HepG2 (cell line): ENCODE results near the gene KISS1R. TPM values are rescaled to one million over a fixed set of nuclear protein-coding genes. Genes with fewer than 3 reads are reported as not detected.

ENCODE experiments used
- ATAC-seq: fragments of 200-7000 bp; cut with Tn5 transposase; 3 replicates; pipeline ENCODE4 v1.9.1; 2020; ENCODE audit warnings: mild to moderate bottlenecking, moderate library complexity
- BruUV-seq: library from RNA; stranded (reverse); fragments of 400-500 nt; replicated peaks from 2 replicates; lab custom pipeline; 2021; lab: Mats Ljungman, UMichigan
- CTCF ChIA-PET: fragments of 300-600 bp; formaldehyde crosslinking; extraction: SDS; loops from one replicate; lab custom pipeline; 2021; ENCODE audit warnings: low total read pairs, inconsistent platforms, low intra/inter-chr PET ratio; lab: Yijun Ruan, JAX
- POLR2A ChIA-PET: fragments of 350-600 bp; sonication (Branson Sonifier 250); formaldehyde crosslinking; loops from one replicate; lab custom pipeline; 2020; ENCODE audit warnings: antibody characterized with exemption, inconsistent platforms; lab: Yijun Ruan, JAX
- DNase-seq: peaks from one replicate; pipeline ENCODE4 v3.0.0-alpha.2; 2015; ENCODE audit warnings: low spot score
- FAIRE-seq: peaks from 3 replicates; lab custom pipeline; 2011; peaks lifted over from hg19 to GRCh38; lab: Jason Lieb, UNC
- H2AFZ ChIP-seq: one replicate; pipeline ENCODE4 v1.6.1; 2011; ENCODE audit warnings: low read length, inconsistent platforms
- H3K27ac ChIP-seq: fragments of 300-600 bp; 3 replicates; pipeline ENCODE4 v1.8.0; 2011; ENCODE audit warnings: mixed run types, mild to moderate bottlenecking, mixed read lengths, low read length, inconsistent platforms; ENCODE audit not compliant: insufficient read depth; ENCODE audit errors: extremely low read length
- H3K27me3 ChIP-seq, 2 experiments: fragments of 200-600 bp in 1 of 2; 2 replicates in 1 of 2; 3 replicates in 1 of 2; pipeline versions ENCODE4 v1.6.0 to v1.8.0; 2011; ENCODE audit warnings: low read length in 2 of 2, mild to moderate bottlenecking in 2 of 2, moderate library complexity in 2 of 2, inconsistent platforms in 1 of 2; ENCODE audit not compliant: insufficient read depth in 2 of 2, control insufficient read depth in 1 of 2
- H3K36me3 ChIP-seq, 2 experiments: fragments of 200-600 bp in 1 of 2; replicated peaks in 1 of 2; 2 replicates in 1 of 2; 3 replicates in 1 of 2; pipeline versions ENCODE4 v1.5.1 to v1.8.0; 2011; ENCODE audit warnings: low read length in 2 of 2, inconsistent platforms in 1 of 2; ENCODE audit not compliant: insufficient read depth in 2 of 2, control insufficient read depth in 1 of 2
- H3K4me1 ChIP-seq: 2 replicates; pipeline ENCODE4 v1.5.1; 2012; ENCODE audit warnings: low read length, inconsistent platforms; ENCODE audit not compliant: insufficient read depth
- H3K4me2 ChIP-seq: 2 replicates; pipeline ENCODE4 v1.6.0; 2011; ENCODE audit warnings: low read depth, low read length, inconsistent platforms
- H3K4me3 ChIP-seq, 3 experiments: fragments of 200-600 bp in 1 of 3; sonication (generic), shearing (Covaris generic) in 1 of 3; replicated peaks in 1 of 3; 2 replicates each; pipeline ENCODE4 v1.5.1; 2011 to 2016; ENCODE audit warnings: low read length in 3 of 3, inconsistent platforms in 2 of 3, low read depth in 2 of 3, mild to moderate bottlenecking in 2 of 3, control low read depth in 1 of 3, mixed read lengths in 1 of 3; ENCODE audit not compliant: insufficient read depth in 1 of 3
- H3K79me2 ChIP-seq: one replicate; pipeline ENCODE4 v1.6.1; 2011; ENCODE audit warnings: low read length, inconsistent platforms; ENCODE audit not compliant: insufficient read depth
- H3K9ac ChIP-seq: 2 replicates; pipeline ENCODE4 v1.6.0; 2011; ENCODE audit warnings: mild to moderate bottlenecking, low read depth, low read length, inconsistent platforms; ENCODE audit not compliant: insufficient read depth
- H3K9me3 ChIP-seq: 2 replicates; pipeline ENCODE4 v1.5.1; 2012; ENCODE audit warnings: mild to moderate bottlenecking, low read length
- H4K20me1 ChIP-seq: 2 replicates; pipeline ENCODE4 v1.6.0; 2011; ENCODE audit warnings: inconsistent platforms, mild to moderate bottlenecking, low read length, moderate library complexity; ENCODE audit not compliant: insufficient read depth
- CCAR2 ChIP-seq: fragments of 200-400 bp; formaldehyde crosslinking; optimal IDR thresholded peaks from 2 replicates; pipeline ENCODE3; 2018; ENCODE audit warnings: low read depth, mild to moderate bottlenecking, low read length, moderate library complexity
- GMEB1 ChIP-seq: sonication (generic); formaldehyde crosslinking; IDR thresholded peaks from 2 replicates; pipeline ENCODE4 v1.5.1; 2020; ENCODE audit warnings: missing genetic modification reagents, mild to moderate bottlenecking, borderline replicate concordance
- HOXA3 ChIP-seq: sonication (generic); formaldehyde crosslinking; IDR thresholded peaks from 2 replicates; pipeline ENCODE4 v1.5.0; 2020; ENCODE audit warnings: missing genetic modification reagents
- NFIB ChIP-seq: sonication (generic); formaldehyde crosslinking; IDR thresholded peaks from 2 replicates; pipeline ENCODE4 v1.9.0; 2021; ENCODE audit warnings: missing genetic modification reagents, mild to moderate bottlenecking, borderline replicate concordance
- NFRKB ChIP-seq: fragments of 450-650 bp; IDR thresholded peaks from 2 replicates; pipeline ENCODE4 v1.6.1; 2017
- PBX3 ChIP-seq: sonication (generic); formaldehyde crosslinking; IDR thresholded peaks from 2 replicates; pipeline ENCODE4 v1.8.1; 2023; ENCODE audit warnings: missing genetic modification reagents, inconsistent platforms, borderline replicate concordance
- SAP130 ChIP-seq: IDR thresholded peaks from 2 replicates; pipeline ENCODE4 v1.6.1; 2016; ENCODE audit warnings: low read depth
- TARDBP ChIP-seq: sonication (generic); formaldehyde crosslinking; IDR thresholded peaks from 2 replicates; pipeline ENCODE4 v1.8.0; 2022; ENCODE audit warnings: mild to moderate bottlenecking, missing genetic modification reagents
- TOE1 ChIP-seq: sonication (generic); formaldehyde crosslinking; IDR thresholded peaks from 2 replicates; pipeline ENCODE4 v1.4.0; 2020; ENCODE audit warnings: mild to moderate bottlenecking, missing genetic modification reagents
- ZFY ChIP-seq: sonication (generic); formaldehyde crosslinking; IDR thresholded peaks from 2 replicates; pipeline ENCODE4 v1.4.0; 2020; ENCODE audit warnings: missing genetic modification reagents
- ZNF616 ChIP-seq: sonication (generic); formaldehyde crosslinking; IDR thresholded peaks from 2 replicates; pipeline ENCODE4 v1.5.0; 2020; ENCODE audit warnings: low read depth, mild to moderate bottlenecking, missing genetic modification reagents
- ZSCAN9 ChIP-seq: IDR thresholded peaks from 2 replicates; pipeline ENCODE4 v1.6.1; 2016; ENCODE audit warnings: borderline replicate concordance
- WGBS: methylation state at CpG from one replicate; pipeline ENCODE4 v1.1.6; 2017; ENCODE audit warnings: low lambda C conversion rate; 5-methylcytosine and 5-hydroxymethylcytosine counted together
- in situ Hi-C: cut with HindIII; loops from 2 replicates; pipeline ENCODE4 v1.10.0; 2017; ENCODE audit warnings: low pct_unique_long_range_greater_than_20kb; ENCODE audit not compliant: extremely low pct_ligation_motif_present
- intact Hi-C: fragments of 100-400 bp; cut with micrococcal nuclease; formaldehyde crosslinking; loops from one replicate; pipeline ENCODE4 v1.10.0; 2022; ENCODE audit not compliant: unreplicated experiment
- polyA plus RNA-seq, 8 experiments: library from polyadenylated mRNA; depleted of rRNA in 3 of 8; stranded (reverse) in 7 of 8; unstranded in 1 of 8; fragments of >200 nt; fragmentation: Illumina TruSeq in 4 of 8; extraction: Trizol in 4 of 8; gene quantifications; 2 replicates each; pipeline versions ENCODE4 v1.2.1 to v1.2.3, GENCODE V29; 2011 to 2016; ENCODE audit warnings: low read depth in 4 of 8, missing spikeins in 1 of 8, mixed read lengths in 1 of 8; ENCODE audit not compliant: insufficient read depth in 1 of 8
- total RNA-seq, 5 experiments: library from RNA; depleted of rRNA; stranded (reverse); fragments of >200 nt; fragmentation: Illumina TruSeq; extraction: Trizol; gene quantifications; 2 replicates each; pipeline ENCODE4 v1.2.3, GENCODE V29; 2016; ENCODE audit warnings: low read depth in 1 of 5
- TF ChIP-seq, protein P1 (sequence below): sonication (generic); formaldehyde crosslinking; IDR thresholded peaks from 2 replicates; pipeline ENCODE4 v1.9.0; 2022; ENCODE audit warnings: low read depth, missing genetic modification reagents
- TF ChIP-seq, protein P2 (sequence below): sonication (generic); formaldehyde crosslinking; IDR thresholded peaks from 2 replicates; pipeline ENCODE4 v1.4.0; 2020; ENCODE audit warnings: mild to moderate bottlenecking, missing genetic modification reagents
- TF ChIP-seq, protein P3 (sequence below): IDR thresholded peaks from 2 replicates; pipeline ENCODE4 v1.6.1; 2016; ENCODE audit warnings: missing compliant biosample characterization, missing genetic modification reagents, borderline replicate concordance

The KISS1R gene
- total and polyA plus RNA-seq, 2 of the 13 experiments (the other 11 are each of a cell fraction or from before 2014, with no cell fraction given), result 1.1 to 10.2 TPM

- in situ Hi-C loops (no loop called here), intact Hi-C loops (no loop called here)
- H3K4me1 ChIP-seq, result peaks cover 60% of the 10 kb centered on the region
- peaks cover 19 to 73% of the 10 kb centered on the region in 2 experiments for H3K36me3 ChIP-seq
- no peak overlapping the region for H3K4me3 ChIP-seq
- CTCF ChIA-PET, result no interaction called here
- FAIRE-seq (no peak), ATAC-seq (no peak), DNase-seq (no peak)
- BruUV-seq, result no TSS peak
- no peak overlapping the region for H3K4me2 ChIP-seq
- no peaks in the 10 kb centered on the region for H3K27me3 ChIP-seq
- peaks cover 64% of the 10 kb centered on the region; the same call in 1 of the 2 replicates for H4K20me1 ChIP-seq
- no peaks in the 10 kb centered on the region for H3K9me3 ChIP-seq
- H3K79me2 ChIP-seq, result peaks cover 83% of the 10 kb centered on the region
- H3K9ac ChIP-seq, result no peak overlapping the region
- 93% methylated on average over 17 of the region's 23 CpGs for WGBS
- no peak overlapping the region for H3K27ac ChIP-seq
- no peak overlapping the region for H2AFZ ChIP-seq
- POLR2A ChIA-PET, result interaction anchor here (0.7 to 3.5 kb wide), 5 partner anchors 11 to 46 kb away, joined by 3 to 18 read pairs (median 3); partner anchors contain the start of gene WDR18
- TF ChIP-seq NFIB (CRISPR knock-in tag), result no peak
- peak; percentile 32; the same call in 1 of the 2 replicates for TF ChIP-seq ZFY
- TF ChIP-seq ZNF616 (CRISPR knock-in tag), result no peak
- no peak for TF ChIP-seq GMEB1 (CRISPR knock-in tag)
- TF ChIP-seq, protein P1, sequence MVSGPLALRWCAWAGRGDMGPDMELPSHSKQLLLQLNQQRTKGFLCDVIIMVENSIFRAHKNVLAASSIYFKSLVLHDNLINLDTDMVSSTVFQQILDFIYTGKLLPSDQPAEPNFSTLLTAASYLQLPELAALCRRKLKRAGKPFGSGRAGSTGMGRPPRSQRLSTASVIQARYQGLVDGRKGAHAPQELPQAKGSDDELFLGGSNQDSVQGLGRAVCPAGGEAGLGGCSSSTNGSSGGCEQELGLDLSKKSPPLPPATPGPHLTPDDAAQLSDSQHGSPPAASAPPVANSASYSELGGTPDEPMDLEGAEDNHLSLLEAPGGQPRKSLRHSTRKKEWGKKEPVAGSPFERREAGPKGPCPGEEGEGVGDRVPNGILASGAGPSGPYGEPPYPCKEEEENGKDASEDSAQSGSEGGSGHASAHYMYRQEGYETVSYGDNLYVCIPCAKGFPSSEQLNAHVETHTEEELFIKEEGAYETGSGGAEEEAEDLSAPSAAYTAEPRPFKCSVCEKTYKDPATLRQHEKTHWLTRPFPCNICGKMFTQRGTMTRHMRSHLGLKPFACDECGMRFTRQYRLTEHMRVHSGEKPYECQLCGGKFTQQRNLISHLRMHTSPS (CRISPR knock-in tag), result peak; percentile 60; the same call in 1 of the 2 replicates
- 0 out of 2 replicates have a peak, but pooled peaks have one; percentile 21 for TF ChIP-seq SAP130 (CRISPR knock-in tag)
- TF ChIP-seq, protein P2, sequence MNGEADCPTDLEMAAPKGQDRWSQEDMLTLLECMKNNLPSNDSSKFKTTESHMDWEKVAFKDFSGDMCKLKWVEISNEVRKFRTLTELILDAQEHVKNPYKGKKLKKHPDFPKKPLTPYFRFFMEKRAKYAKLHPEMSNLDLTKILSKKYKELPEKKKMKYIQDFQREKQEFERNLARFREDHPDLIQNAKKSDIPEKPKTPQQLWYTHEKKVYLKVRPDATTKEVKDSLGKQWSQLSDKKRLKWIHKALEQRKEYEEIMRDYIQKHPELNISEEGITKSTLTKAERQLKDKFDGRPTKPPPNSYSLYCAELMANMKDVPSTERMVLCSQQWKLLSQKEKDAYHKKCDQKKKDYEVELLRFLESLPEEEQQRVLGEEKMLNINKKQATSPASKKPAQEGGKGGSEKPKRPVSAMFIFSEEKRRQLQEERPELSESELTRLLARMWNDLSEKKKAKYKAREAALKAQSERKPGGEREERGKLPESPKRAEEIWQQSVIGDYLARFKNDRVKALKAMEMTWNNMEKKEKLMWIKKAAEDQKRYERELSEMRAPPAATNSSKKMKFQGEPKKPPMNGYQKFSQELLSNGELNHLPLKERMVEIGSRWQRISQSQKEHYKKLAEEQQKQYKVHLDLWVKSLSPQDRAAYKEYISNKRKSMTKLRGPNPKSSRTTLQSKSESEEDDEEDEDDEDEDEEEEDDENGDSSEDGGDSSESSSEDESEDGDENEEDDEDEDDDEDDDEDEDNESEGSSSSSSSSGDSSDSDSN (CRISPR knock-in tag), result peak; percentile 17; the same call in 1 of the 2 replicates
- TF ChIP-seq, protein P3, sequence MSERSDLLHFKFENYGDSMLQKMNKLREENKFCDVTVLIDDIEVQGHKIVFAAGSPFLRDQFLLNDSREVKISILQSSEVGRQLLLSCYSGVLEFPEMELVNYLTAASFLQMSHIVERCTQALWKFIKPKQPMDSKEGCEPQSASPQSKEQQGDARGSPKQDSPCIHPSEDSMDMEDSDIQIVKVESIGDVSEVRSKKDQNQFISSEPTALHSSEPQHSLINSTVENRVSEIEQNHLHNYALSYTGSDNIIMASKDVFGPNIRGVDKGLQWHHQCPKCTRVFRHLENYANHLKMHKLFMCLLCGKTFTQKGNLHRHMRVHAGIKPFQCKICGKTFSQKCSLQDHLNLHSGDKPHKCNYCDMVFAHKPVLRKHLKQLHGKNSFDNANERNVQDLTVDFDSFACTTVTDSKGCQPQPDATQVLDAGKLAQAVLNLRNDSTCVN (CRISPR knock-in tag), result no peak
- no peak for TF ChIP-seq NFRKB
- no peak for TF ChIP-seq TARDBP (CRISPR knock-in tag)
- TF ChIP-seq ZSCAN9 (CRISPR knock-in tag), result no peak
- no peak for TF ChIP-seq PBX3 (CRISPR knock-in tag)
- TF ChIP-seq CCAR2, result no peak
- TF ChIP-seq TOE1 (CRISPR knock-in tag), result no peak
- TF ChIP-seq HOXA3 (CRISPR knock-in tag), result peak; percentile 14; the same call in 1 of the 2 replicates
These were observed 21.2 kb downstream of the KISS1R start for GRCh38 chr19:938233-938923.
